Breast epithelium (tissue), 3 donors: Measurements from ENCODE around the gene KRT16.

Source experiments
- CTCF ChIP-seq, 3 donors: fragments of 450-650 bp; IDR thresholded peaks; one replicate each; pipeline ENCODE4 v1.5.1; 2016 to 2017; ENCODE audit warnings: antibody characterized with exemption in 3 of 3, mild to moderate bottlenecking in 3 of 3, moderate library complexity in 3 of 3
- POLR2A ChIP-seq: fragments of 450-650 bp; IDR thresholded peaks from one replicate; pipeline ENCODE4 v1.6.1; 2016; ENCODE audit warnings: antibody characterized with exemption, mild to moderate bottlenecking, moderate library complexity
- POLR2AphosphoS5 ChIP-seq, 3 donors: sonication (generic); formaldehyde crosslinking; IDR thresholded peaks; one replicate each; pipeline ENCODE4 v1.6.1; 2017; ENCODE audit warnings: antibody characterized with exemption in 3 of 3

DNA sequence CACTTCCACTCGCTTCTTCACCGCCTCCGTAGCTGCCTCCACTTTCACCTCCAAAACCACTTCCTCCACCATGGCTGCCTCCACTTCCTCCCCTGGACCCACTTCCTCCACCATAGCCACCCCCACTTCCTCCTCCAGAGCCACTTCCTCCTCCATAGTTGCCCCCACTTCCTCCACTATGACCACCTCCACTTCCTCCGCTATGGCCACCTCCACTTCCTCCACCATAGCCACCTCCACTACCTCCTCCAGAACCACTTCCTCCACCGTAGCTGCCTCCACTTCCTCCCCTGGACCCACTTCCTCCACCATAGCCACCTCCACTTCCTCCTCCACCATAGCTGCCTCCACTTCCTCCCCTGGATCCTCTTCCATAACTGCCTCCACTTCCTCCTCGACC lies 45.2 kb downstream of the KRT16 start:
- TF ChIP-seq CTCF (IDR thresholded peaks at IDR 0.05) (no peak), POLR2A (no peak), POLR2AphosphoS5 (IDR thresholded peaks at IDR 0.05) (no peak)
